ENCODE measurements around the gene LRFN2. TPM values are rescaled to one million over a fixed set of nuclear protein-coding genes. Genes with fewer than 3 reads are reported as not detected.

Gene LRFN2
- total and polyA plus RNA-seq, 2 experiments from 2014 or later = 0.33 to 0.54 TPM

DNA sequence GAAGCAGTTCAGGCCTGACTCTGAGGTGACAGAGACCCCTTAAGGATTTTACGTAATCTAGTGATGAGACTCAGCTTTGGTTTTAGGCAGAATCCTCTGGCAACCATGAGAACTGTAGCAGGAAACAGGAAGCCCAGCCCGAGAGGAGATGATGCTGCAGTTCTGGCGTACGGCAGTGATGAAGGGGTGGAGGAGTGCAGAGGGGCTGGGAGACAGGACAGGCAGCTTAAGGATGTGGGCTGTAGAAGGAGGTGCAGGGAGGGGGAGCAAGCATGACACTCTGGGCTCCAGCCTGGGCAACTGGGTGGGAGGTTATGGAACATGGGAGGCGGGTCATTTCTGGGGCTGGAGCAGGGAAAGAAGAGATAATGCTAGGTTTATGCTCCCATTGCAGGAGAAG is 67.1 kb downstream of the LRFN2 start:
- H3K4me3 ChIP-seq = no peak overlapping the region
- no peaks in the 10 kb centered on the region for H3K4me1 ChIP-seq (ENCODE audit: insufficient read depth)
- H3K9me2 ChIP-seq (replicated peaks; ENCODE audit: insufficient read depth) = no peaks in the 10 kb centered on the region
- no peaks in the 10 kb centered on the region for H3K36me3 ChIP-seq (replicated peaks; ENCODE audit: insufficient read depth, low read depth)
- no peaks in the 10 kb centered on the region for H3K79me2 ChIP-seq
- H4K20me1 ChIP-seq (ENCODE audit: insufficient read depth, poor library complexity, severe bottlenecking) = no peaks in the 10 kb centered on the region
- no peak for DNase-seq (ENCODE audit: low spot score)
- 91% methylated on average over 5 of the region's 5 CpGs for WGBS (ENCODE audit: low lambda C conversion rate, missing lambda C conversion rate)
- TF ChIP-seq CTCF (IDR thresholded peaks at IDR 0.05; ENCODE audit: poor library complexity) = no peak
- TF ChIP-seq EZH2 (IDR thresholded peaks at IDR 0.05; ENCODE audit: borderline replicate concordance) = no peak
- no peak for TF ChIP-seq EZH2phosphoT487 (IDR thresholded peaks at IDR 0.05; ENCODE audit: low read depth, severe bottlenecking, unreplicated experiment)
- no peak overlapping the region for H3K27ac ChIP-seq
- peaks cover 4% of the 10 kb centered on the region for H3K27me3 ChIP-seq
- H3K4me2 ChIP-seq = no peak overlapping the region
- H3K9me3 ChIP-seq (ENCODE audit: low read depth) = no peaks in the 10 kb centered on the region
- H2AFZ ChIP-seq = no peak overlapping the region

GRCh38 chr6:40517654-40518053 is 69.5 kb downstream of the LRFN2 start:
- Histone ChIP-seq H3K27me3 (no peaks in the 10 kb centered on the region), H3K79me2 (no peaks in the 10 kb centered on the region), H3K4me3 (no peak overlapping the region), H3K4me2 (no peak overlapping the region), H4K20me1 (ENCODE audit: insufficient read depth, poor library complexity, severe bottlenecking) (no peaks in the 10 kb centered on the region), H3K9me2 (replicated peaks; ENCODE audit: insufficient read depth) (no peaks in the 10 kb centered on the region), H3K9me3 (ENCODE audit: low read depth) (no peaks in the 10 kb centered on the region), H3K27ac (no peak overlapping the region), H3K36me3 (replicated peaks; ENCODE audit: insufficient read depth, low read depth) (no peaks in the 10 kb centered on the region), H3K4me1 (ENCODE audit: insufficient read depth) (no peaks in the 10 kb centered on the region), H2AFZ (no peak overlapping the region)
- no peak for DNase-seq (ENCODE audit: low spot score)
- WGBS (ENCODE audit: low lambda C conversion rate, missing lambda C conversion rate) = 77% methylated on average over 5 of the region's 5 CpGs
- TF ChIP-seq EZH2 (IDR thresholded peaks at IDR 0.05; ENCODE audit: borderline replicate concordance) (no peak), CTCF (IDR thresholded peaks at IDR 0.05; ENCODE audit: poor library complexity) (no peak), EZH2phosphoT487 (IDR thresholded peaks at IDR 0.05; ENCODE audit: low read depth, severe bottlenecking, unreplicated experiment) (no peak)

DNA sequence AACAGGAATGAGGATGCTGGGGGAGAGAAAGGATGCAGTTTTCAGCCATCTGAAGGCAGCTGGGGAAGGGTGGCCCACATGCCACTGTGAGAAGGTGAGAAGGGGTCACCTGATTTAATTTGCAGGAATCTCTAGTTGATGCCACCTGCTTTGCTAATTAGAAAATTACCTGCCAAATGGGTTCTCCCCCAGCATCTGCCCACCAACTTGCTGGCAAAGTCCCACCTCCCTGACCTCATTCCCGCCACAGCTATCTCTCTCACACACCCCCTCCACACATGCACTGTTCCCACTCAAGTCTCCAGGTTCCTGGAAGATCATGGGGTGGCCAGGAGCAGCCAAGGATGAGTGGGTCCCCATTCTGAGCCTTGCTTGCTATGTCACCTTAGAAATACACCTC is 70.7 kb downstream of the LRFN2 start:
- Histone ChIP-seq H3K4me1 (ENCODE audit: insufficient read depth) (no peaks in the 10 kb centered on the region), H3K4me2 (no peak overlapping the region), H3K36me3 (replicated peaks; ENCODE audit: insufficient read depth, low read depth) (no peaks in the 10 kb centered on the region), H3K79me2 (no peaks in the 10 kb centered on the region), H3K27me3 (no peaks in the 10 kb centered on the region), H3K4me3 (no peak overlapping the region), H4K20me1 (ENCODE audit: insufficient read depth, poor library complexity, severe bottlenecking) (no peaks in the 10 kb centered on the region), H2AFZ (no peak overlapping the region), H3K9me3 (ENCODE audit: low read depth) (no peaks in the 10 kb centered on the region), H3K27ac (no peak overlapping the region), H3K9me2 (replicated peaks; ENCODE audit: insufficient read depth) (no peaks in the 10 kb centered on the region)
- TF ChIP-seq CTCF (IDR thresholded peaks at IDR 0.05; ENCODE audit: poor library complexity) = no peak
- no peak for TF ChIP-seq EZH2phosphoT487 (IDR thresholded peaks at IDR 0.05; ENCODE audit: low read depth, severe bottlenecking, unreplicated experiment)
- TF ChIP-seq EZH2 (IDR thresholded peaks at IDR 0.05; ENCODE audit: borderline replicate concordance) = no peak
- DNase-seq (ENCODE audit: low spot score) = no peak
- 100% methylated on average over 1 of the region's 1 CpG for WGBS (ENCODE audit: low lambda C conversion rate, missing lambda C conversion rate)

- Histone ChIP-seq H3K4me3 (no peak overlapping the region), H3K36me3 (replicated peaks; ENCODE audit: insufficient read depth, low read depth) (no peaks in the 10 kb centered on the region), H3K4me1 (ENCODE audit: insufficient read depth) (no peaks in the 10 kb centered on the region), H3K27me3 (no peaks in the 10 kb centered on the region), H2AFZ (no peak overlapping the region), H3K4me2 (no peak overlapping the region), H3K27ac (no peak overlapping the region), H3K9me2 (replicated peaks; ENCODE audit: insufficient read depth) (no peaks in the 10 kb centered on the region), H3K9me3 (ENCODE audit: low read depth) (no peaks in the 10 kb centered on the region), H3K79me2 (no peaks in the 10 kb centered on the region), H4K20me1 (ENCODE audit: insufficient read depth, poor library complexity, severe bottlenecking) (no peaks in the 10 kb centered on the region)
- no peak for DNase-seq (ENCODE audit: low spot score)
- 100% methylated on average over 1 of the region's 1 CpG for WGBS (ENCODE audit: low lambda C conversion rate, missing lambda C conversion rate)
- TF ChIP-seq EZH2phosphoT487 (IDR thresholded peaks at IDR 0.05; ENCODE audit: low read depth, severe bottlenecking, unreplicated experiment) = no peak
- TF ChIP-seq EZH2 (IDR thresholded peaks at IDR 0.05; ENCODE audit: borderline replicate concordance) = no peak
- no peak for TF ChIP-seq CTCF (IDR thresholded peaks at IDR 0.05; ENCODE audit: poor library complexity)
These were observed 74.8 kb downstream of the LRFN2 start for GRCh38 chr6:40512340-40512739.

Measured in hepatocyte (in vitro differentiated cells).